Thyroid gland (tissue), 4 donors: ENCODE results near the gene NCBP2. TPM values are rescaled to one million over a fixed set of nuclear protein-coding genes. Genes with fewer than 3 reads are reported as not detected.

Experiments
- DNase-seq, 2 donors: peaks; one replicate each; pipeline ENCODE4 v3.0.0-alpha.2; 2019
- H3K27ac ChIP-seq, 3 donors: fragments of 200-600 bp; sonication (generic); 1 replicate in 2 of 3; 2 replicates in 1 of 3; pipeline ENCODE4 v1.5.1; 2016 to 2019; ENCODE audit warnings: mild to moderate bottlenecking in 1 of 3, moderate library complexity in 1 of 3
- H3K27me3 ChIP-seq: fragments of 200-600 bp; sonication (generic); one replicate; pipeline ENCODE4 v1.5.1; 2019
- H3K36me3 ChIP-seq, 2 donors: fragments of 200-600 bp; sonication (generic); one replicate each; pipeline ENCODE4 v1.5.1; 2016 to 2019
- H3K4me1 ChIP-seq, 2 donors: fragments of 200-600 bp; sonication (generic); one replicate each; pipeline ENCODE4 v1.5.1; 2017 to 2019
- H3K4me3 ChIP-seq, 3 donors: fragments of 200-600 bp; sonication (generic); replicated peaks in 1 of 3; 1 replicate in 2 of 3; 2 replicates in 1 of 3; pipeline ENCODE4 v1.5.1; 2016; ENCODE audit warnings: mild to moderate bottlenecking in 1 of 3
- H3K9me3 ChIP-seq: fragments of 200-600 bp; sonication (generic); one replicate; pipeline ENCODE4 v1.5.1; 2017
- POLR2A ChIP-seq, 2 donors: fragments of 450-650 bp; IDR thresholded peaks; one replicate each; pipeline ENCODE4 v1.6.1; 2017; ENCODE audit warnings: antibody characterized with exemption in 2 of 2, mild to moderate bottlenecking in 2 of 2, moderate library complexity in 1 of 2
- WGBS, 2 donors: methylation state at CpG; one replicate each; pipeline ENCODE4 v1.1.5; 2017; 5-methylcytosine and 5-hydroxymethylcytosine counted together
- intact Hi-C: fragments of 100-400 bp; cut with DNase I; formaldehyde crosslinking; loops from one replicate; pipeline ENCODE4 v1.15.1; 2023
- total RNA-seq, 4 donors: library from RNA; depleted of rRNA; stranded (reverse); fragments of >200 nt; gene quantifications; one replicate each; pipeline ENCODE4 v1.2.3, GENCODE V29; 2016
- TF ChIP-seq, protein P1 (sequence below), 6 experiments: fragments of 200-600 bp in 3 of 6; fragments of 450-650 bp in 3 of 6; sonication (generic) in 3 of 6; IDR thresholded peaks; one replicate each; pipeline ENCODE4 v1.5.1; 2016 to 2019; ENCODE audit warnings: antibody characterized with exemption in 6 of 6, mild to moderate bottlenecking in 2 of 6, inconsistent platforms in 1 of 6, moderate library complexity in 1 of 6

The NCBP2 gene
- total RNA-seq, 4 donors from 2014 or later: 42.4 to 61.3 (median 53.6) TPM

DNA sequence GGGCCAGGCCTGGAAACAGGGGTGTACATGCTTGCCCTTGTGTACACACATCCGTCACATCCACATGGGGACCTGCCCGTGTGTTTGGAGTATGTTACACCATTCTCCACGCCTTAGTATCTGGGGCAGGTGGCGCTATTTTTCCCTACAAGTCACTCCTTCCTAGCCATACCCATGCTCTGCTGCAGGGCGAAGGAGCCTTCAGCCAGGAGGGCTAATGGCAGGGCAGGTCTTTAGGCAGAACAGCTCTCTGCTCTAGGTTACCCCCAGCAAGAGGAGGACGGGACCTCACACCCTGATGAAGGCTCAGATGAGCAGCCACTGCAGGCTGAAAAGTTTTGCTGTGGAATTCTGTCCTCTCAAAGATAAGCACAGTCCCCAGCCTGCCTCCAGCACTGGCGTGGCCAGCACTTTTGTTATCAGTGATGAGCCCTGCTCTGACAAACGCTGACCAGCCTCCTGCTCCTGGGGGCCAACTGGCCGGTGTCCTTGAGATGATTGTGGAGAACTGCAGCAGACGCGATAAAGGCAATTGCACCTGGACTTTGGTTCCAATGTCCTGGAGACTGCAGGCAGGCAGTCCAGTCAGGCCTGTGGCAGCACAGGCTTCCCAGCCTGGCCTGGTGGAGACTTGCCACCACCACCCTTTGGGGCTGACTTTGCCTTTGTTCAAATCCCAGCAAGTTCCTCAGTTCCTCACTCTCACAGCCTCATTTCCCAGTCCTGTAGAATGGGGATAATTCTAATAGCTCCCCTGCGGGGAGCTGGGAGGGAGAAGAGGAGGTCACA is 46.1 kb upstream of the NCBP2 start:
- intact Hi-C loops: no loop called here
- no peaks in the 10 kb centered on the region for H3K36me3 ChIP-seq
- TF ChIP-seq, protein P1, sequence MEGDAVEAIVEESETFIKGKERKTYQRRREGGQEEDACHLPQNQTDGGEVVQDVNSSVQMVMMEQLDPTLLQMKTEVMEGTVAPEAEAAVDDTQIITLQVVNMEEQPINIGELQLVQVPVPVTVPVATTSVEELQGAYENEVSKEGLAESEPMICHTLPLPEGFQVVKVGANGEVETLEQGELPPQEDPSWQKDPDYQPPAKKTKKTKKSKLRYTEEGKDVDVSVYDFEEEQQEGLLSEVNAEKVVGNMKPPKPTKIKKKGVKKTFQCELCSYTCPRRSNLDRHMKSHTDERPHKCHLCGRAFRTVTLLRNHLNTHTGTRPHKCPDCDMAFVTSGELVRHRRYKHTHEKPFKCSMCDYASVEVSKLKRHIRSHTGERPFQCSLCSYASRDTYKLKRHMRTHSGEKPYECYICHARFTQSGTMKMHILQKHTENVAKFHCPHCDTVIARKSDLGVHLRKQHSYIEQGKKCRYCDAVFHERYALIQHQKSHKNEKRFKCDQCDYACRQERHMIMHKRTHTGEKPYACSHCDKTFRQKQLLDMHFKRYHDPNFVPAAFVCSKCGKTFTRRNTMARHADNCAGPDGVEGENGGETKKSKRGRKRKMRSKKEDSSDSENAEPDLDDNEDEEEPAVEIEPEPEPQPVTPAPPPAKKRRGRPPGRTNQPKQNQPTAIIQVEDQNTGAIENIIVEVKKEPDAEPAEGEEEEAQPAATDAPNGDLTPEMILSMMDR (IDR thresholded peaks at IDR 0.05): no peak
- TF ChIP-seq POLR2A (IDR thresholded peaks at IDR 0.05): no peak
- no peak overlapping the region for H3K27ac ChIP-seq
- H3K4me3 ChIP-seq: no peak overlapping the region
- DNase-seq: no peak
- no peaks in the 10 kb centered on the region for H3K27me3 ChIP-seq
- no peaks in the 10 kb centered on the region for H3K9me3 ChIP-seq
- H3K4me1 ChIP-seq: peaks cover 0 to 10% of the 10 kb centered on the region in 2 donors
- 74 to 75% methylated on average over 10 to 12 of the region's 12 CpGs for WGBS, 2 donors

DNA sequence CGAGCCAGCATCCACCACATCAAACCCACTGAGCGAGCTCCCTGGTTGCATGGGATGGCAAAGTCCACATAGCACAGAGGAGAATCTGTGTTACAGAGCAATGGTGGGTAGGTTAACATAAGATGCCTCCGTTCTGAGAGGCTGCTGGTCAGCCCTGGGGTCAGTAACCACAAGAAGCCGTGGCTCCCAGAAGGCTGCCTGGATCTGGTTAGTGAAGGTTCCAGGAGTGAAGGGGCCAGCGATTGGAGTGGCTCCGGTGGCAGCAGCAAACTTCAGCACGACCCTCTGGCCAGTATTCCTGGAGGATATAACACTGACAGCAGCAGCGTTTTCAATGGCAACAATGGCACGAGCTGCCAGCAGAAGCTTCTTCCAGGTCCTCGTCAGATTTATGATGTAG is 44.7 kb upstream of the NCBP2 start:
- DNase-seq: no peak
- Histone ChIP-seq H3K4me3 (no peak overlapping the region), H3K36me3 (no peaks in the 10 kb centered on the region), H3K9me3 (no peaks in the 10 kb centered on the region), H3K27ac (no peak overlapping the region), H3K4me1 (peaks cover 0 to 10% of the 10 kb centered on the region in 2 donors), H3K27me3 (no peaks in the 10 kb centered on the region)
- TF ChIP-seq, protein P1 (IDR thresholded peaks at IDR 0.05): no peak
- no peak for TF ChIP-seq POLR2A (IDR thresholded peaks at IDR 0.05)
- intact Hi-C loops: no loop called here
- 83 to 88% methylated on average over 10 of the region's 10 CpGs for WGBS, 2 donors

DNA sequence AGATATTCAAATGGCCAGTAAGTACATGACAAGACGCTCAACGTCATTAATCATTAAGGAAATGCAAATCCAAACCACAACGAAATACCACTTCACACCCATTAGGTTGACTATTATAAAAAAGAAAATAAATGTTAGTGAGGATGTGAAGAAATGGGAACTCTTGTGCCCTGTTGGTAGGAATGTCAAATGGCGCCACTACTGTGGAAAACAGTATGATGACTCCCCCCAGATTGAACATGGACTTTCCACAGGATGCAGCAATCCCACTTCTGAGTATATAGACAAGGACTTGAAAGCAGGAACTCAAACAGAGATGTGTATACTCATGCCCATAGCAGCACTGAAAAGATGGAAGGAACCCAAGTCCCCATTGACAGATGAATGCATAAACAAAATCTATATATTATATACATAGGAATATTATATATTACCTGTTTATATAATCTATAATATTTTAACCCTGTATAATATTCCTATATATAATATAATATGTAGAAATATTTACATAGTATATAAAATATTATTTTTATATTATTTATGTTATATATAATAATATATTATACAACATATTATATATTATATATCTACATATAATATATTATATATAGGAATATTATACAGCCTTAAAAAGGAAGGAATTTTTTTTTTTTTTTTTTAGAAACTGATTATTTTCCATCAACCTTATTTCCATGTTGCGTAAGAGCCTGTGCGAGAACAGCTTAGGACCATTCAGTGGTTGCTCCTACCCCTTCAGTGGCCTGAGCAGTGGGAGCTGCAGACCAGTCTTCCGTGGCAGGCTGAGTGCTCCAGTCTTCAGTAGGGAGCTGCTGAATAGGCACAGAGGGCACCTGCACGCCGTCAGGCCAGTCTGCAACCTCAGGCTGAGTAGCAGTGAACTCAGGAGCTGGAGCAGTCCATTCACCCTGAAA is 43.9 kb upstream of the NCBP2 start:
- H3K4me3 ChIP-seq: no peak overlapping the region
- H3K27me3 ChIP-seq: no peaks in the 10 kb centered on the region
- H3K4me1 ChIP-seq: peaks cover 0 to 10% of the 10 kb centered on the region in 2 donors
- 93% methylated on average over 9 of the region's 9 CpGs for WGBS, 2 donors
- no peak for DNase-seq
- intact Hi-C loops: no loop called here
- no peaks in the 10 kb centered on the region for H3K36me3 ChIP-seq
- H3K9me3 ChIP-seq: no peaks in the 10 kb centered on the region
- H3K27ac ChIP-seq: no peak overlapping the region
- no peak for TF ChIP-seq POLR2A (IDR thresholded peaks at IDR 0.05)
- TF ChIP-seq, protein P1 (IDR thresholded peaks at IDR 0.05): no peak

DNA sequence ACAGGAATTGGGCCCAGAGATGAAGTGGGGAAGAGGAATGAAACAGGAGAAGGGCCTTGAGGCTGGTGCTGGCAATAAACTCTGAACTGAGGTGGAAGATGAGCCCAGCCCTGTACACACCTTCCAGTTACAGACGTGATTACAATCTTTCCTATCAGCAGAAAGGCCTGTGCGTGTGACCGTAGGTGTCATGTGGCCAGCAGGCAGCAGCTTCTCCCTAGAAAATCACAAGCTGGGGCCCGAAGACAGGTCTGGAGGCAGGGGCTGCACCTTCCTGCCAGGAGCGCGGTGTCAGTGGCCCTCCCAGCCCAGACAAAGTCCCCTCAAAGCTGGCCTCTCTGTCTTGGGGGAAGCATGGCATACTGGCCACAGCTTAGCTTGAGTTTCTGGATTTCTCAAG is 43.0 kb upstream of the NCBP2 start:
- H3K4me3 ChIP-seq: no peak overlapping the region
- no peak for TF ChIP-seq POLR2A (IDR thresholded peaks at IDR 0.05)
- TF ChIP-seq, protein P1 (IDR thresholded peaks at IDR 0.05): no peak
- no peaks in the 10 kb centered on the region for H3K9me3 ChIP-seq
- H3K36me3 ChIP-seq: no peaks in the 10 kb centered on the region
- no peak overlapping the region for H3K27ac ChIP-seq
- no peaks in the 10 kb centered on the region for H3K27me3 ChIP-seq
- H3K4me1 ChIP-seq: peaks cover 0 to 9% of the 10 kb centered on the region in 2 donors
- intact Hi-C loops: no loop called here
- 85 to 95% methylated on average over 6 of the region's 6 CpGs for WGBS, 2 donors
- DNase-seq: no peak
